Esophagus squamous epithelium (tissue), 5 donors: ENCODE results near the gene CEP85L. TPM values are rescaled to one million over a fixed set of nuclear protein-coding genes. Genes with fewer than 3 reads are reported as not detected.

Experiments used
- DNase-seq: peaks from one replicate; lab custom pipeline; 2025; lab: John Stamatoyannopoulos, UW
- H3K27ac ChIP-seq, 4 donors: fragments of 200-600 bp; sonication (generic); one replicate each; pipeline ENCODE4 v1.5.1; 2016 to 2019; ENCODE audit warnings: mild to moderate bottlenecking in 1 of 4
- H3K27me3 ChIP-seq, 4 donors: fragments of 200-600 bp; sonication (generic); 1 replicate in 3 of 4; 2 replicates in 1 of 4; pipeline versions ENCODE4 v1.5.1 to v1.6.0; 2017 to 2021; ENCODE audit warnings: antibody characterized with exemption in 1 of 4
- H3K36me3 ChIP-seq, 3 donors: fragments of 200-600 bp; sonication (generic); one replicate each; pipeline ENCODE4 v1.5.1; 2016 to 2019
- H3K4me1 ChIP-seq, 3 donors: fragments of 200-600 bp; sonication (generic); one replicate each; pipeline ENCODE4 v1.5.1; 2017 to 2019
- H3K4me3 ChIP-seq, 4 donors: fragments of 200-600 bp; sonication (generic); 1 replicate in 3 of 4; 2 replicates in 1 of 4; pipeline ENCODE4 v1.5.1; 2016 to 2019; ENCODE audit warnings: mild to moderate bottlenecking in 2 of 4, moderate library complexity in 1 of 4
- H3K9me3 ChIP-seq, 3 donors: fragments of 200-600 bp; sonication (generic); one replicate each; pipeline ENCODE4 v1.5.1; 2016 to 2019
- POLR2A ChIP-seq, 4 donors: fragments of 450-650 bp; IDR thresholded peaks; one replicate each; pipeline ENCODE4 v1.6.1; 2017; ENCODE audit warnings: antibody characterized with exemption in 4 of 4, mild to moderate bottlenecking in 4 of 4, moderate library complexity in 3 of 4
- WGBS, 2 donors: methylation state at CpG; one replicate each; pipeline ENCODE4 v1.1.5; 2018; 5-methylcytosine and 5-hydroxymethylcytosine counted together
- intact Hi-C: fragments of 100-400 bp; cut with DNase I; formaldehyde crosslinking; loops from one replicate; pipeline ENCODE4 v1.15.0; 2022
- total RNA-seq, 4 donors: library from RNA; depleted of rRNA; stranded (reverse); fragments of >200 nt; gene quantifications; one replicate each; pipeline ENCODE4 v1.1.0, GENCODE V29; 2016
- TF ChIP-seq, protein P1 (sequence below), 6 experiments: fragments of 450-650 bp in 4 of 6; fragments of 200-600 bp in 2 of 6; sonication (generic) in 2 of 6; IDR thresholded peaks; one replicate each; pipeline ENCODE4 v1.5.1; 2016 to 2019; ENCODE audit warnings: antibody characterized with exemption in 6 of 6, mild to moderate bottlenecking in 4 of 6, moderate library complexity in 4 of 6
- donor health status: DM: yes; HTN: yes; CAD: no.

The CEP85L gene
- total RNA-seq, 4 donors from 2014 or later = 1.3 to 9.2 (median 5.3) TPM

DNA sequence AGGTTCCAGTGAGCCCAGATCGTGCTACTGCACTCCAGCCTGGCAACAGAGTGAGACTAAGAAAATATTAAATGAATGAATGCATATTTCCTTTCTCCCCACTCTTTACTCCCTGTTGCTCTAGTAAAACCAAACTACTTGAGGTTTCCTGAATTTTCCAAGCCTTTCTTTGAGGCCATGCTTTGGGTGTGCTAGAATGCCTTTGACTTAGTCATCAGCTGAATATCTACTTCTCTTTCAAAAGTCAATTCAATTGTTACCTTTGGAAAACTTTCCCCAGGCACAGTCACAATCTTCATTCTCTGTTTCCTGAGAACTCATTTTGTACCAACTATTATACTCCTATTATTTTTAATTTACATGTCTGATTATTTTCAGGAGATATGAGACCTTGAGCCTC lies 27.5 kb upstream of the CEP85L start:
- WGBS, 2 donors = 71 to 88% methylated on average over 1 of the region's 1 CpG
- no peak overlapping the region for H3K27ac ChIP-seq
- no peaks in the 10 kb centered on the region for H3K27me3 ChIP-seq
- no peaks in the 10 kb centered on the region for H3K36me3 ChIP-seq
- intact Hi-C loops = no loop called here
- DNase-seq = no peak
- H3K9me3 ChIP-seq = no peaks in the 10 kb centered on the region
- peaks cover 0 to 9% (median 0%) of the 10 kb centered on the region in 3 donors for H3K4me1 ChIP-seq
- no peak for TF ChIP-seq POLR2A (IDR thresholded peaks at IDR 0.05)
- TF ChIP-seq, protein P1, sequence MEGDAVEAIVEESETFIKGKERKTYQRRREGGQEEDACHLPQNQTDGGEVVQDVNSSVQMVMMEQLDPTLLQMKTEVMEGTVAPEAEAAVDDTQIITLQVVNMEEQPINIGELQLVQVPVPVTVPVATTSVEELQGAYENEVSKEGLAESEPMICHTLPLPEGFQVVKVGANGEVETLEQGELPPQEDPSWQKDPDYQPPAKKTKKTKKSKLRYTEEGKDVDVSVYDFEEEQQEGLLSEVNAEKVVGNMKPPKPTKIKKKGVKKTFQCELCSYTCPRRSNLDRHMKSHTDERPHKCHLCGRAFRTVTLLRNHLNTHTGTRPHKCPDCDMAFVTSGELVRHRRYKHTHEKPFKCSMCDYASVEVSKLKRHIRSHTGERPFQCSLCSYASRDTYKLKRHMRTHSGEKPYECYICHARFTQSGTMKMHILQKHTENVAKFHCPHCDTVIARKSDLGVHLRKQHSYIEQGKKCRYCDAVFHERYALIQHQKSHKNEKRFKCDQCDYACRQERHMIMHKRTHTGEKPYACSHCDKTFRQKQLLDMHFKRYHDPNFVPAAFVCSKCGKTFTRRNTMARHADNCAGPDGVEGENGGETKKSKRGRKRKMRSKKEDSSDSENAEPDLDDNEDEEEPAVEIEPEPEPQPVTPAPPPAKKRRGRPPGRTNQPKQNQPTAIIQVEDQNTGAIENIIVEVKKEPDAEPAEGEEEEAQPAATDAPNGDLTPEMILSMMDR (IDR thresholded peaks at IDR 0.05) = no peak
- H3K4me3 ChIP-seq = no peak overlapping the region

DNA sequence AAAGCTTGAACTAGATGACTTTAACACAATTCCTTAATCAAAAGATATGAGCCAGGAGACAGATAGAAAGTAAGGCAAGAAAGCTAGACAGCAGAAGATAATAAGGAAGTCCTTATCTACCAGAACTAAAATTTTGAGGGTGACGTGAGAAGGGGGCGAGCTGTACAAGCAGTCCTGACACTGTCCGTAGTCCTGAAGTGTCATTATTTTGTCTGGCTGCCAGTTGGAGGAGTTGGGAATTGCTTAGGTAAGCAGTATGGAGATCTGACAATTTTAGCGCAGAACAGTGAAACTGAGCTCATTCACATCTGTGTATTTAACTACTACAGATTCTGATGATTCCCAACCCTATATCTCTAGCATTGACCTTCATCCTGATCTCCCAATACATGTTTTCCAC lies 25.8 kb upstream of the CEP85L start:
- TF ChIP-seq, protein P1 (IDR thresholded peaks at IDR 0.05) = no peak
- no peak for TF ChIP-seq POLR2A (IDR thresholded peaks at IDR 0.05)
- Histone ChIP-seq H3K36me3 (no peaks in the 10 kb centered on the region), H3K4me3 (no peak overlapping the region), H3K4me1 (peaks cover 0 to 9% (median 0%) of the 10 kb centered on the region in 3 donors), H3K27ac (no peak overlapping the region), H3K9me3 (no peaks in the 10 kb centered on the region), H3K27me3 (no peaks in the 10 kb centered on the region)
- intact Hi-C loops = no loop called here
- no peak for DNase-seq
- WGBS, 2 donors = 72 to 82% methylated on average over 4 of the region's 4 CpGs

DNA sequence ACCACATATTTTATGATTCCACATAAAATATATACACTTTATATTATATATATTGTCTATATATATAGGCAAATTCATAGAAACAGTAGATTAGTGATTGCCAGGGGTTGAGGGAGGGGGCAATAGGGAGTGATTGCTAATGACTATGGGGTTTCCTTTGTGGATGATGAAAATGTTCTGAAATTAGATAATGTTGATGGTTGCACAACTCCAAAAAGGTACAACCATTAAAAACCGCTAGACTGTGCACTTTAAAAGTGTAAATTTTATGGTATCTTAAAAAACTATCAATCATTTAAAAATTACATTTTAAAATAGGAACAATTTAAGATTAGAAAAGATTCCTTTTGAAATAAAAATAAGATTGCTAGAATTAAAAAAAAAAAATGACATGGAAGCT lies 23.8 kb upstream of the CEP85L start:
- Histone ChIP-seq H3K9me3 (no peaks in the 10 kb centered on the region), H3K36me3 (no peaks in the 10 kb centered on the region), H3K4me3 (no peak overlapping the region), H3K4me1 (peaks cover 0 to 9% (median 0%) of the 10 kb centered on the region in 3 donors), H3K27me3 (no peaks in the 10 kb centered on the region), H3K27ac (no peak overlapping the region)
- no peak for TF ChIP-seq POLR2A (IDR thresholded peaks at IDR 0.05)
- TF ChIP-seq, protein P1 (IDR thresholded peaks at IDR 0.05) = no peak
- no peak for DNase-seq
- WGBS, 2 donors = 79 to 88% methylated on average over 1 of the region's 1 CpG
- intact Hi-C loops = no loop called here

DNA sequence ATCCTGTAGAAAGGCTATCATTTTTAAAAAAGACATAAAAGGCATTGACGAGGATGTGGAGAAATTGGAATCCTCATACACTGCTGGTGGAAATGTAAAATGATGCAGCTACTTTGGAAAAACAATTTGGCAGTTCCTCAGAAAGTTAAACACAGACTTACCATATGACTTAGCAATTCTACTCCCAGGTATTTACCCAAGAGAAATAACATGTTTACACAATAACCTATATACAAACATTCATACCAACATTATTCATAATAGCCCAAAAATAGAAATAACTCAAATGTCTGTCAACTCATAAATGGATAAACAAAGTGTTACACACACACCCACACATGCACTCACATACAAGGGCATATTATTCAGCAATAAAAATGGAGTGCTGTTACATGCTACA lies 23.4 kb upstream of the CEP85L start:
- H3K36me3 ChIP-seq = no peaks in the 10 kb centered on the region
- H3K4me1 ChIP-seq = peaks cover 0 to 9% (median 0%) of the 10 kb centered on the region in 3 donors
- no peak overlapping the region for H3K27ac ChIP-seq
- TF ChIP-seq, protein P1 (IDR thresholded peaks at IDR 0.05) = no peak
- intact Hi-C loops = no loop called here
- 85 to 92% methylated on average over 1 of the region's 1 CpG for WGBS, 2 donors
- no peaks in the 10 kb centered on the region for H3K9me3 ChIP-seq
- no peaks in the 10 kb centered on the region for H3K27me3 ChIP-seq
- no peak overlapping the region for H3K4me3 ChIP-seq
- DNase-seq = no peak

DNA sequence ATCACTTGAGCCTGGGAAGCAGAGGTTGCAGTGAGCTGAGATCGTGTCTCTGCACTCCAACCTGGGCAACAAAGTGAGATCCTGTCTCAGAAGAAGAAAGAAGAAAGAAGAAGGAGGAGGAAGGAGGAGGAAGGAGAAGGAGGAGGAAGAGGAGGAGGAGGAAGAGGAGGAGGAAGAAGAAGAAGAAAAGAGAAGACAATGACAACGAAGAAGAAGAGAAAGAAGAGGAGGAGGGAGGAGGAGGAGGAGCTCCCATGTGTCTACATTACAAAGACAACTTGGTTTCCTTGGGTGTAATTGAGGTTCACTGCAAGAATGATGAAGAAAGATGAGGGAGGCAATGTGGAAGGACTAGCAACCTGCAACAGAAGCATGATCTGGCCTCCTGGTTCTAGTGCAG lies 21.3 kb upstream of the CEP85L start:
- intact Hi-C loops = no loop called here
- Histone ChIP-seq H3K36me3 (no peaks in the 10 kb centered on the region), H3K27ac (no peak overlapping the region), H3K9me3 (no peaks in the 10 kb centered on the region), H3K4me3 (no peak overlapping the region), H3K27me3 (no peaks in the 10 kb centered on the region), H3K4me1 (peaks cover 0 to 13% (median 5%) of the 10 kb centered on the region in 3 donors)
- WGBS, 2 donors = 72 to 85% methylated on average over 2 of the region's 2 CpGs
- no peak for DNase-seq
- TF ChIP-seq, protein P1 (IDR thresholded peaks at IDR 0.05) = no peak
- TF ChIP-seq POLR2A (IDR thresholded peaks at IDR 0.05) = no peak
